CD8-positive, alpha-beta memory T cell (primary cell): ENCODE measurements around the gene SLCO1B1. TPM values are rescaled to one million over a fixed set of nuclear protein-coding genes. Genes with fewer than 3 reads are reported as not detected.
"Not testable (repeated sequence)": the region's sequence is repeated elsewhere in the genome, so short reads cannot be mapped to it uniquely, and the experiment has no call there.

ENCODE experiments used
- CTCF ChIA-PET: fragments of 350-600 bp; sonication (Branson Sonifier 250); formaldehyde crosslinking; loops from one replicate; lab custom pipeline; 2021; ENCODE audit warnings: antibody characterized with exemption; lab: Charles Lee
- POLR2A ChIA-PET: fragments of 350-600 bp; sonication (Branson Sonifier 250); formaldehyde crosslinking; loops from one replicate; lab custom pipeline; 2021; ENCODE audit warnings: antibody characterized with exemption; lab: Charles Lee
- DNase-seq, 5 donors: peaks; one replicate each; pipeline versions ENCODE4 v3.0.0 to v3.0.0-alpha.2; 2020 to 2022; ENCODE audit warnings: mixed read lengths in 1 of 5
- H3K27ac ChIP-seq: one replicate; pipeline ENCODE4 v1.7.0; 2013; ENCODE audit warnings: low read depth, mild to moderate bottlenecking, low read length, moderate library complexity
- H3K27me3 ChIP-seq: 2 replicates; pipeline ENCODE4 v1.7.0; 2013; ENCODE audit warnings: low read length, mild to moderate bottlenecking; ENCODE audit not compliant: insufficient read depth, poor library complexity, severe bottlenecking
- H3K36me3 ChIP-seq: 2 replicates; pipeline ENCODE4 v1.7.0; 2013; ENCODE audit warnings: mild to moderate bottlenecking, low read length, moderate library complexity; ENCODE audit not compliant: insufficient read depth
- H3K4me1 ChIP-seq: 2 replicates; pipeline ENCODE4 v1.7.0; 2013; ENCODE audit warnings: mild to moderate bottlenecking, low read length, moderate library complexity; ENCODE audit not compliant: insufficient read depth
- H3K4me3 ChIP-seq: 2 replicates; pipeline ENCODE4 v1.7.0; 2013; ENCODE audit warnings: mild to moderate bottlenecking, low read length
- H3K9me3 ChIP-seq: 2 replicates; pipeline ENCODE4 v1.7.0; 2013; ENCODE audit warnings: mild to moderate bottlenecking, low read length
- H3K27ac Mint-ChIP-seq, 8 donors: one replicate each; pipeline ENCODE4 v1.8.0; 2020 to 2021; ENCODE audit warnings: mixed read lengths in 8 of 8, mild to moderate bottlenecking in 6 of 8, inconsistent platforms in 3 of 8, moderate library complexity in 3 of 8
- H3K27me3 Mint-ChIP-seq, 2 donors: one replicate each; pipeline ENCODE4 v1.8.0; 2020 to 2021; ENCODE audit warnings: mixed read lengths in 2 of 2, mild to moderate bottlenecking in 1 of 2, moderate library complexity in 1 of 2
- H3K36me3 Mint-ChIP-seq, 3 donors: one replicate each; pipeline ENCODE4 v1.8.0; 2020 to 2021; ENCODE audit warnings: mixed read lengths in 3 of 3, inconsistent platforms in 1 of 3, mild to moderate bottlenecking in 1 of 3
- H3K4me1 Mint-ChIP-seq, 3 donors: one replicate each; pipeline ENCODE4 v1.8.0; 2020 to 2021; ENCODE audit warnings: mixed read lengths in 3 of 3, inconsistent platforms in 1 of 3, mild to moderate bottlenecking in 1 of 3
- H3K4me3 Mint-ChIP-seq, 7 donors: one replicate each; pipeline ENCODE4 v1.8.0; 2020 to 2021; ENCODE audit warnings: mixed read lengths in 7 of 7, mild to moderate bottlenecking in 6 of 7, moderate library complexity in 4 of 7, inconsistent platforms in 2 of 7
- H3K9me3 Mint-ChIP-seq, 5 donors: one replicate each; pipeline ENCODE4 v1.8.0; 2020 to 2022; ENCODE audit warnings: mixed read lengths in 5 of 5, mild to moderate bottlenecking in 3 of 5, moderate library complexity in 2 of 5, inconsistent platforms in 1 of 5
- polyA plus RNA-seq: library from polyadenylated mRNA; unstranded; fragments of 300-500 nt; fragmentation: Illumina TruSeq; gene quantifications from one replicate; pipeline ENCODE4 v1.2.3, GENCODE V29; 2021
- total RNA-seq, 2 experiments: library from RNA; stranded (reverse); gene quantifications; one replicate each; pipeline ENCODE4 v1.2.3, GENCODE V29; 2021

SLCO1B1 gene
- total and polyA plus RNA-seq, 3 experiments from 2014 or later, result not detected

- H3K36me3 ChIP-seq, H3K4me3 ChIP-seq, H3K27me3 ChIP-seq, POLR2A ChIA-PET, H3K4me1 Mint-ChIP-seq, H3K36me3 Mint-ChIP-seq, H3K9me3 ChIP-seq, H3K27ac Mint-ChIP-seq, DNase-seq, H3K27ac ChIP-seq, H3K4me3 Mint-ChIP-seq, H3K9me3 Mint-ChIP-seq, H3K4me1 ChIP-seq, H3K27me3 Mint-ChIP-seq, CTCF ChIA-PET: not testable (repeated sequence)
These were observed 6.5 kb downstream of the SLCO1B1 start for GRCh38 chr12:21137318-21137999.

GRCh38 chr12:21138016-21138415 lies 7.0 kb downstream of the SLCO1B1 start:
- Histone ChIP-seq H3K27ac (no peak overlapping the region), H3K4me3 (no peak overlapping the region), H3K9me3 (no peaks in the 10 kb centered on the region), H3K36me3 (no peaks in the 10 kb centered on the region), H3K4me1 (no peaks in the 10 kb centered on the region), H3K27me3 (no peaks in the 10 kb centered on the region)
- Mint-ChIP-seq H3K4me3 (no peak overlapping the region), H3K9me3 (peaks cover 0 to 6% (median 3%) of the 10 kb centered on the region in 5 donors), H3K27ac (no peak overlapping the region), H3K36me3 (no peaks in the 10 kb centered on the region), H3K27me3 (peaks cover 0 to 1% of the 10 kb centered on the region in 2 donors), H3K4me1 (no peaks in the 10 kb centered on the region)
- ChIA-PET POLR2A (no interaction called here), CTCF (no interaction called here)
- DNase-seq, result no peak

GRCh38 chr12:21144309-21144708 lies 13.3 kb downstream of the SLCO1B1 start:
- CTCF ChIA-PET, result no interaction called here
- H3K27me3 ChIP-seq, result no peaks in the 10 kb centered on the region
- POLR2A ChIA-PET, result no interaction called here
- no peaks in the 10 kb centered on the region for H3K36me3 Mint-ChIP-seq
- H3K9me3 Mint-ChIP-seq, result peaks cover 0 to 6% (median 0%) of the 10 kb centered on the region in 5 donors
- no peaks in the 10 kb centered on the region for H3K4me1 Mint-ChIP-seq
- no peak overlapping the region for H3K4me3 Mint-ChIP-seq
- no peaks in the 10 kb centered on the region for H3K4me1 ChIP-seq
- no peak overlapping the region for H3K27ac ChIP-seq
- H3K27me3 Mint-ChIP-seq, result peaks cover 0 to 1% of the 10 kb centered on the region in 2 donors
- no peak for DNase-seq
- H3K27ac Mint-ChIP-seq, result no peak overlapping the region
- no peaks in the 10 kb centered on the region for H3K9me3 ChIP-seq
- no peaks in the 10 kb centered on the region for H3K36me3 ChIP-seq
- no peak overlapping the region for H3K4me3 ChIP-seq

GRCh38 chr12:21149861-21150260 lies 18.9 kb downstream of the SLCO1B1 start:
- POLR2A ChIA-PET, CTCF ChIA-PET, H3K4me1 Mint-ChIP-seq, H3K9me3 ChIP-seq, H3K9me3 Mint-ChIP-seq, DNase-seq, H3K4me1 ChIP-seq, H3K27me3 Mint-ChIP-seq, H3K36me3 Mint-ChIP-seq, H3K27ac Mint-ChIP-seq, H3K4me3 ChIP-seq, H3K27ac ChIP-seq, H3K36me3 ChIP-seq, H3K27me3 ChIP-seq, H3K4me3 Mint-ChIP-seq: not testable (repeated sequence)

- Histone ChIP-seq H3K36me3 (no peaks in the 10 kb centered on the region), H3K4me1 (no peaks in the 10 kb centered on the region), H3K27me3 (no peaks in the 10 kb centered on the region), H3K27ac (no peak overlapping the region), H3K4me3 (no peak overlapping the region), H3K9me3 (no peaks in the 10 kb centered on the region)
- ChIA-PET CTCF (no interaction called here), POLR2A (no interaction called here)
- peaks cover 0 to 1% (median 0%) of the 10 kb centered on the region in 3 donors for H3K4me1 Mint-ChIP-seq
- peaks cover 0 to 3% (median 0%) of the 10 kb centered on the region in 5 donors for H3K9me3 Mint-ChIP-seq
- no peaks in the 10 kb centered on the region for H3K36me3 Mint-ChIP-seq
- no peak overlapping the region for H3K4me3 Mint-ChIP-seq
- no peaks in the 10 kb centered on the region for H3K27me3 Mint-ChIP-seq
- no peak for DNase-seq
- no peak overlapping the region for H3K27ac Mint-ChIP-seq
These were observed 20.2 kb downstream of the SLCO1B1 start for GRCh38 chr12:21151184-21151583.

- no peak overlapping the region for H3K4me3 Mint-ChIP-seq
- no peaks in the 10 kb centered on the region for H3K27me3 Mint-ChIP-seq
- H3K27ac Mint-ChIP-seq, result no peak overlapping the region
- peaks cover 0 to 4% (median 2%) of the 10 kb centered on the region in 5 donors for H3K9me3 Mint-ChIP-seq
- POLR2A ChIA-PET, result no interaction called here
- H3K27ac ChIP-seq, result no peak overlapping the region
- H3K4me1 ChIP-seq, result no peaks in the 10 kb centered on the region
- H3K4me3 ChIP-seq, result no peak overlapping the region
- no peaks in the 10 kb centered on the region for H3K9me3 ChIP-seq
- no peak for DNase-seq
- no peaks in the 10 kb centered on the region for H3K36me3 ChIP-seq
- H3K36me3 Mint-ChIP-seq, result no peaks in the 10 kb centered on the region
- no peaks in the 10 kb centered on the region for H3K27me3 ChIP-seq
- CTCF ChIA-PET, result no interaction called here
- peaks cover 0 to 1% (median 0%) of the 10 kb centered on the region in 3 donors for H3K4me1 Mint-ChIP-seq
These were observed 24.7 kb downstream of the SLCO1B1 start for GRCh38 chr12:21155522-21156351.

GRCh38 chr12:21165048-21165447 lies 34.1 kb downstream of the SLCO1B1 start:
- Histone ChIP-seq H3K27ac (no peak overlapping the region), H3K36me3 (no peaks in the 10 kb centered on the region), H3K27me3 (no peaks in the 10 kb centered on the region), H3K4me3 (no peak overlapping the region), H3K9me3 (no peaks in the 10 kb centered on the region), H3K4me1 (no peaks in the 10 kb centered on the region)
- no peaks in the 10 kb centered on the region for H3K27me3 Mint-ChIP-seq
- peaks cover 0 to 12% (median 10%) of the 10 kb centered on the region in 5 donors for H3K9me3 Mint-ChIP-seq
- CTCF ChIA-PET, result no interaction called here
- POLR2A ChIA-PET, result no interaction called here
- no peak overlapping the region for H3K27ac Mint-ChIP-seq
- H3K4me1 Mint-ChIP-seq, result no peaks in the 10 kb centered on the region
- no peak overlapping the region for H3K4me3 Mint-ChIP-seq
- no peak for DNase-seq
- H3K36me3 Mint-ChIP-seq, result no peaks in the 10 kb centered on the region

- H3K4me1 ChIP-seq, result no peaks in the 10 kb centered on the region
These were observed 39.0 kb downstream of the SLCO1B1 start for GRCh38 chr12:21169878-21170472.

More at GRCh38 chr12:21169878-21170472, 39.0 kb downstream of the SLCO1B1 start:
- H3K4me3 Mint-ChIP-seq, result no peak overlapping the region
- no peaks in the 10 kb centered on the region for H3K9me3 ChIP-seq
- peaks cover 0 to 12% (median 6%) of the 10 kb centered on the region in 5 donors for H3K9me3 Mint-ChIP-seq
- no peak overlapping the region for H3K27ac Mint-ChIP-seq
- H3K4me3 ChIP-seq, result no peak overlapping the region
- peak in 1 of 5 donors; percentile 3 for DNase-seq
- CTCF ChIA-PET, result no interaction called here
- H3K4me1 Mint-ChIP-seq, result no peaks in the 10 kb centered on the region
- POLR2A ChIA-PET, result no interaction called here
- no peaks in the 10 kb centered on the region for H3K36me3 Mint-ChIP-seq
- H3K27ac ChIP-seq, result no peak overlapping the region
- no peaks in the 10 kb centered on the region for H3K27me3 ChIP-seq
- no peaks in the 10 kb centered on the region for H3K27me3 Mint-ChIP-seq
- H3K36me3 ChIP-seq, result no peaks in the 10 kb centered on the region
